Measurements from ENCODE around the gene FURIN.

- TF ChIP-seq, protein P1, sequence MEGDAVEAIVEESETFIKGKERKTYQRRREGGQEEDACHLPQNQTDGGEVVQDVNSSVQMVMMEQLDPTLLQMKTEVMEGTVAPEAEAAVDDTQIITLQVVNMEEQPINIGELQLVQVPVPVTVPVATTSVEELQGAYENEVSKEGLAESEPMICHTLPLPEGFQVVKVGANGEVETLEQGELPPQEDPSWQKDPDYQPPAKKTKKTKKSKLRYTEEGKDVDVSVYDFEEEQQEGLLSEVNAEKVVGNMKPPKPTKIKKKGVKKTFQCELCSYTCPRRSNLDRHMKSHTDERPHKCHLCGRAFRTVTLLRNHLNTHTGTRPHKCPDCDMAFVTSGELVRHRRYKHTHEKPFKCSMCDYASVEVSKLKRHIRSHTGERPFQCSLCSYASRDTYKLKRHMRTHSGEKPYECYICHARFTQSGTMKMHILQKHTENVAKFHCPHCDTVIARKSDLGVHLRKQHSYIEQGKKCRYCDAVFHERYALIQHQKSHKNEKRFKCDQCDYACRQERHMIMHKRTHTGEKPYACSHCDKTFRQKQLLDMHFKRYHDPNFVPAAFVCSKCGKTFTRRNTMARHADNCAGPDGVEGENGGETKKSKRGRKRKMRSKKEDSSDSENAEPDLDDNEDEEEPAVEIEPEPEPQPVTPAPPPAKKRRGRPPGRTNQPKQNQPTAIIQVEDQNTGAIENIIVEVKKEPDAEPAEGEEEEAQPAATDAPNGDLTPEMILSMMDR (IDR thresholded peaks at IDR 0.05), result no peak
- TF ChIP-seq JUND (IDR thresholded peaks at IDR 0.05), result no peak
- TF ChIP-seq PBX3 (IDR thresholded peaks at IDR 0.05), result no peak
- no peak for TF ChIP-seq TAF1 (IDR thresholded peaks at IDR 0.05; ENCODE audit: borderline replicate concordance, low read depth, low read length)
- no peak for TF ChIP-seq USF2 (IDR thresholded peaks at IDR 0.05; ENCODE audit: borderline replicate concordance, low read depth, low read length)
Measured at GRCh38 chr15:90836296-90836871, 32.0 kb upstream of the FURIN start.
